Calu3 (cell line): ENCODE results near the gene TANC1. TPM values are rescaled to one million over a fixed set of nuclear protein-coding genes. Genes with fewer than 3 reads are reported as not detected.
A peak's percentile ranks its signal among the peaks of the same experiment; 100 is the strongest.

ENCODE experiments used
- BruUV-seq: library from RNA; stranded (reverse); fragments of 400-500 nt; replicated peaks from 2 replicates; lab custom pipeline; 2021; lab: Mats Ljungman, UMichigan
- CTCF ChIA-PET: fragments of 300-600 bp; sonication (Branson Sonifier 250); formaldehyde crosslinking; loops from one replicate; lab custom pipeline; 2022; ENCODE audit warnings: antibody characterized with exemption; lab: Charles Lee
- DNase-seq: peaks from one replicate; pipeline ENCODE4 v3.0.0; 2022
- H3K27ac Mint-ChIP-seq: one replicate; pipeline ENCODE4 v1.8.0; 2022; ENCODE audit warnings: mixed read lengths; ENCODE audit not compliant: unreplicated experiment
- H3K27me3 Mint-ChIP-seq: one replicate; pipeline ENCODE4 v1.8.0; 2022; ENCODE audit warnings: mixed read lengths; ENCODE audit not compliant: unreplicated experiment
- H3K36me3 Mint-ChIP-seq: one replicate; pipeline ENCODE4 v1.8.0; 2022; ENCODE audit warnings: mild to moderate bottlenecking, moderate library complexity, mixed read lengths; ENCODE audit not compliant: insufficient read depth, unreplicated experiment
- H3K4me1 Mint-ChIP-seq: one replicate; pipeline ENCODE4 v1.8.0; 2022; ENCODE audit warnings: mild to moderate bottlenecking, low read depth, mixed read lengths; ENCODE audit not compliant: unreplicated experiment
- H3K4me3 Mint-ChIP-seq: one replicate; pipeline ENCODE4 v1.8.0; 2022; ENCODE audit warnings: mild to moderate bottlenecking, low read depth, moderate library complexity, mixed read lengths; ENCODE audit not compliant: unreplicated experiment
- H3K9me3 Mint-ChIP-seq: one replicate; pipeline ENCODE4 v1.8.0; 2022; ENCODE audit warnings: low read depth, mixed read lengths; ENCODE audit not compliant: unreplicated experiment
- intact Hi-C: fragments of 100-400 bp; cut with micrococcal nuclease; formaldehyde crosslinking; loops from one replicate; pipeline ENCODE4 v1.10.0; 2022; ENCODE audit not compliant: unreplicated experiment
- total RNA-seq: library from RNA; stranded (reverse); gene quantifications from 2 replicates; pipeline ENCODE4 v1.2.3, GENCODE V29; 2022
- TF ChIP-seq, protein P1 (sequence below): fragments of 200-600 bp; IDR thresholded peaks from one replicate; pipeline ENCODE4 v1.8.0; 2022; ENCODE audit warnings: antibody characterized with exemption; ENCODE audit not compliant: unreplicated experiment

Gene TANC1
- total RNA-seq, 1 experiment from 2014 or later = 41.2 TPM

- CTCF ChIA-PET = interaction anchor here (1.0 to 1.7 kb wide), 2 partner anchors 15 to 112 kb away, joined by 3 to 4 read pairs; partner anchors contain the start of gene TANC1
- Mint-ChIP-seq H3K4me1 (peaks cover 35% of the 10 kb centered on the region), H3K27me3 (no peaks in the 10 kb centered on the region), H3K36me3 (peaks cover 8% of the 10 kb centered on the region), H3K9me3 (no peaks in the 10 kb centered on the region), H3K27ac (peak overlapping the region; percentile 73), H3K4me3 (peak overlapping the region; percentile 29)
- TF ChIP-seq, protein P1, sequence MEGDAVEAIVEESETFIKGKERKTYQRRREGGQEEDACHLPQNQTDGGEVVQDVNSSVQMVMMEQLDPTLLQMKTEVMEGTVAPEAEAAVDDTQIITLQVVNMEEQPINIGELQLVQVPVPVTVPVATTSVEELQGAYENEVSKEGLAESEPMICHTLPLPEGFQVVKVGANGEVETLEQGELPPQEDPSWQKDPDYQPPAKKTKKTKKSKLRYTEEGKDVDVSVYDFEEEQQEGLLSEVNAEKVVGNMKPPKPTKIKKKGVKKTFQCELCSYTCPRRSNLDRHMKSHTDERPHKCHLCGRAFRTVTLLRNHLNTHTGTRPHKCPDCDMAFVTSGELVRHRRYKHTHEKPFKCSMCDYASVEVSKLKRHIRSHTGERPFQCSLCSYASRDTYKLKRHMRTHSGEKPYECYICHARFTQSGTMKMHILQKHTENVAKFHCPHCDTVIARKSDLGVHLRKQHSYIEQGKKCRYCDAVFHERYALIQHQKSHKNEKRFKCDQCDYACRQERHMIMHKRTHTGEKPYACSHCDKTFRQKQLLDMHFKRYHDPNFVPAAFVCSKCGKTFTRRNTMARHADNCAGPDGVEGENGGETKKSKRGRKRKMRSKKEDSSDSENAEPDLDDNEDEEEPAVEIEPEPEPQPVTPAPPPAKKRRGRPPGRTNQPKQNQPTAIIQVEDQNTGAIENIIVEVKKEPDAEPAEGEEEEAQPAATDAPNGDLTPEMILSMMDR = no peak
- no peak for DNase-seq
- intact Hi-C loops = no loop called here
- BruUV-seq = no TSS peak
These were observed 15.0 kb upstream of the TANC1 start for GRCh38 chr2:158953454-158953853.

DNA sequence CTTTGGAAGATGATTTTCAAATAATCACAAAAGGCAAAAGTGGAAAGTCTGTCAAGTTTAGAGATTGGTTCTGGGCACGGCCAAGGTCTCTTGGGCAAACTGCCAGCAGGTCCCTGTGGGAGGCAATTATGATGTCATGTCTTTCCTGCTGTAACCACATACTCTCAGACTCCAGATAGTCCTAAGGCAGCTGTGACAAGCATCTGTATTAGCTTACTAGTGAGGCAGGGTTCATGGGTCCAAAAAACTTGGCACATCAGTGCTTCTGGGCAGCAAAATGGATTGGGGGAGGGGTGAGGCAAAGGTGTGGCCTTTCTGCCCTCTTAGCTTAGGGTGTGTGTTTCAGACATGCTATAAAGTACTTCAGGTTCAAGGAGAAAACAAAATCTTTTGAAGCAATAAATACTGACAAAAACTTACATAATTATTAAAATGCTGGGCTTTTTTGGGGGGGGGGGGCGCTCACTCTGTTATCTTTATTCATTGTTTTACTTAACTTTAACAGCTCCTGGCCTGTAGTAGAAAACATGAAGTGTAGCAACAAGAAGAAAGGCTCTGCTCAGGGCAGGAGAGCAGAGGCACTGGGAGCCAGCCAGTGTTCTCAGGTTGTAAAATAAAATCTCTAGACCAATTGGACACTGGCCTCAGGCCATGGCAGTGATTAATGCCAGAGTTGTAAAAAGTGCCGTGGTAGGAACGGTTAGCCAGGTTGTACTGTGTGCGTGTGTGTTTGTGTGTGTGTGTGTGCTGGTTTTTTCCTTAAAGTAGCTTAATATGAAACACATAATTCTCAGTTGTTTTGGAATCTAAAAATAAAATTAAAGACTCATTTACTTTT, 14.3 kb upstream of the TANC1 start:
- peak overlapping the region; percentile 73 for H3K27ac Mint-ChIP-seq
- peak; percentile 89 for DNase-seq
- peak overlapping the region; percentile 29 for H3K4me3 Mint-ChIP-seq
- intact Hi-C loops = no loop called here
- H3K36me3 Mint-ChIP-seq = peaks cover 8% of the 10 kb centered on the region
- BruUV-seq = no TSS peak
- no peaks in the 10 kb centered on the region for H3K9me3 Mint-ChIP-seq
- CTCF ChIA-PET = interaction anchor here (0.6 to 1.7 kb wide), 7 partner anchors 14 to 296 kb away, joined by 3 to 9 read pairs (median 5); partner anchors contain the start of gene TANC1
- no peaks in the 10 kb centered on the region for H3K27me3 Mint-ChIP-seq
- H3K4me1 Mint-ChIP-seq = peaks cover 28% of the 10 kb centered on the region
- TF ChIP-seq, protein P1 = no peak

- H3K9me3 Mint-ChIP-seq = no peaks in the 10 kb centered on the region
- CTCF ChIA-PET = interaction anchor here (0.6 kb wide), 1 partner anchor 644 kb away, joined by 4 read pairs; no protein-coding TSS in a partner anchor
- intact Hi-C loops = no loop called here
- TF ChIP-seq, protein P1 = no peak
- H3K4me1 Mint-ChIP-seq = peaks cover 19% of the 10 kb centered on the region
- H3K36me3 Mint-ChIP-seq = peaks cover 8% of the 10 kb centered on the region
- H3K27me3 Mint-ChIP-seq = no peaks in the 10 kb centered on the region
- no peak overlapping the region for H3K27ac Mint-ChIP-seq
- no peak overlapping the region for H3K4me3 Mint-ChIP-seq
- no peak for DNase-seq
- no TSS peak for BruUV-seq
These were observed 12.5 kb upstream of the TANC1 start for GRCh38 chr2:158955842-158956365.

DNA sequence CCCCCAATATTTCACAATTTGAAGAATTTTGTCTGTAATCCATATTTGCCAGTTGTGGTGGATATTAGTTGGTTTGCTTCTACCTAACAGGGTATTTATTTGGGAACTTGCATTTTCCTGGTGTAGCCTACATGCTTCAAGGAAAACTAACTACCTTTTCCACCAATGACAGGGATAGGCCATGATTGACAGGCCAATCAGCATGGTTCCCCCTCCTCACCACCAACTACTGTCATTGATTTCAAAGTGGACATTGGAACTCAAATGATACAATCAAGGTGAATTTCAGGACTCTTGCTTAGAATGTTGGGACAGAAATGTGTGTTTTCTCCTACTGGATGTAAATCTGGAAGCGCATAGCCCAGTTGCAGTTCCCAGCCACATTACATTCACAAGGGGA, 10.1 kb upstream of the TANC1 start:
- H3K36me3 Mint-ChIP-seq = peaks cover 8% of the 10 kb centered on the region
- no peak for DNase-seq
- no peak overlapping the region for H3K27ac Mint-ChIP-seq
- intact Hi-C loops = no loop called here
- H3K9me3 Mint-ChIP-seq = no peaks in the 10 kb centered on the region
- TF ChIP-seq, protein P1 = no peak
- peaks cover 15% of the 10 kb centered on the region for H3K4me1 Mint-ChIP-seq
- no peaks in the 10 kb centered on the region for H3K27me3 Mint-ChIP-seq
- CTCF ChIA-PET = no interaction called here
- no peak overlapping the region for H3K4me3 Mint-ChIP-seq
- BruUV-seq = no TSS peak
